ENCODE results near the gene FBXW8.

The FBXW8 gene

GRCh38 chr12:116910645-116911451 is at the start of gene FBXW8:
Gene FBXW8 (plus strand): TSS chr12:116910950. CDS start chr12:116911038, 88 bp downstream.
- DNase-seq (ENCODE audit: low read depth): peak; percentile 22

GRCh38 chr12:116861320-116861719 is 49.4 kb upstream of the FBXW8 start:
- DNase-seq (ENCODE audit: low read depth): no peak

- no peak for DNase-seq (ENCODE audit: low read depth)
Observed at GRCh38 chr12:116862167-116862566, 48.6 kb upstream of the FBXW8 start.

GRCh38 chr12:116863275-116863767 is 47.4 kb upstream of the FBXW8 start:
- peak; percentile 18 for DNase-seq (ENCODE audit: low read depth)

- peak; percentile 24 for DNase-seq (ENCODE audit: low read depth)
Observed at GRCh38 chr12:116864371-116865160, 46.2 kb upstream of the FBXW8 start.

- DNase-seq (ENCODE audit: low read depth): no peak
Observed at GRCh38 chr12:116867523-116867922, 43.2 kb upstream of the FBXW8 start.

- no peak for DNase-seq (ENCODE audit: low read depth)
Observed at GRCh38 chr12:116870306-116870705, 40.4 kb upstream of the FBXW8 start.

GRCh38 chr12:116874324-116874995 is 36.3 kb upstream of the FBXW8 start:
- DNase-seq (ENCODE audit: low read depth): no peak

GRCh38 chr12:116876151-116876869 is 34.4 kb upstream of the FBXW8 start:
- no peak for DNase-seq (ENCODE audit: low read depth)

- DNase-seq (ENCODE audit: low read depth): no peak
Observed at GRCh38 chr12:116878567-116879508, 31.9 kb upstream of the FBXW8 start.

- DNase-seq (ENCODE audit: low read depth): no peak
Observed at GRCh38 chr12:116879509-116880212, 31.1 kb upstream of the FBXW8 start.

- DNase-seq (ENCODE audit: low read depth): no peak
Observed at GRCh38 chr12:116880213-116880816, 30.4 kb upstream of the FBXW8 start.

GRCh38 chr12:116880817-116881324 is 29.9 kb upstream of the FBXW8 start:
- DNase-seq (ENCODE audit: low read depth): no peak

- DNase-seq (ENCODE audit: low read depth): no peak
Observed at GRCh38 chr12:116881325-116881876, 29.3 kb upstream of the FBXW8 start, which contains the start of gene HRK. Gene HRK (minus strand): TSS chr12:116881441. CDS start chr12:116881307, 134 bp downstream.

GRCh38 chr12:116881877-116882507 is 28.8 kb upstream of the FBXW8 start:
- no peak for DNase-seq (ENCODE audit: low read depth)

GRCh38 chr12:116882742-116883141 is 28.0 kb upstream of the FBXW8 start:
- DNase-seq (ENCODE audit: low read depth): no peak

- DNase-seq (ENCODE audit: low read depth): no peak
Observed at GRCh38 chr12:116884871-116885270, 25.9 kb upstream of the FBXW8 start.

GRCh38 chr12:116885491-116885890 is 25.3 kb upstream of the FBXW8 start:
- DNase-seq (ENCODE audit: low read depth): no peak

Data from fibroblast of the conjunctiva (primary cell).